K562 (cell line): ENCODE data around the gene PRPF8. TPM values are rescaled to one million over a fixed set of nuclear protein-coding genes. Genes with fewer than 3 reads are reported as not detected.

Experiments used
- ATAC-seq: fragments of 200-7000 bp; cut with Tn5 transposase; 3 replicates; pipeline ENCODE4 v1.9.1; 2020; ENCODE audit warnings: moderate library complexity
- BruUV-seq: library from RNA; stranded (reverse); fragments of 400-500 nt; replicated peaks from 2 replicates; lab custom pipeline; 2021; lab: Mats Ljungman, UMichigan
- CTCF ChIA-PET: fragments of 300-600 bp; formaldehyde crosslinking; extraction: SDS; loops from one replicate; lab custom pipeline; 2021; ENCODE audit warnings: low intra/inter-chr PET ratio; lab: Yijun Ruan, JAX
- POLR2A ChIA-PET: fragments of 300-600, 350-650 bp; sonication (Branson Sonifier 250); formaldehyde crosslinking; extraction: SDS; loops from one replicate; lab custom pipeline; 2021; ENCODE audit warnings: antibody characterized with exemption, inconsistent platforms; lab: Yijun Ruan, JAX
- DNase-seq, 4 experiments: peaks; one replicate each; pipeline versions ENCODE4 v3.0.0 to v3.0.0-alpha.2; 2011 to 2018; ENCODE audit warnings: low spot score in 3 of 4, mixed read lengths in 3 of 4; ENCODE audit errors: extremely low read depth in 1 of 4
- FAIRE-seq: peaks from 2 replicates; lab custom pipeline; 2011; peaks lifted over from hg19 to GRCh38; lab: Jason Lieb, UNC
- H2AFZ ChIP-seq: 2 replicates; pipeline ENCODE4 v1.6.0; 2011; ENCODE audit warnings: low read depth, low read length, control low read depth, inconsistent platforms
- H3K27ac ChIP-seq: fragments of 200-600 bp; 3 replicates; pipeline ENCODE4 v1.8.0; 2011; ENCODE audit warnings: low read depth, mild to moderate bottlenecking, control low read depth, inconsistent platforms, low read length, moderate library complexity, mixed read lengths; ENCODE audit errors: extremely low read depth
- H3K27me3 ChIP-seq, 2 experiments: fragments of 300-600 bp in 1 of 2; 2 replicates in 1 of 2; 3 replicates in 1 of 2; pipeline versions ENCODE4 v1.6.0 to v1.8.0; 2011; ENCODE audit warnings: inconsistent platforms in 2 of 2, low read length in 2 of 2, mild to moderate bottlenecking in 1 of 2, mixed read lengths in 1 of 2, moderate library complexity in 1 of 2; ENCODE audit not compliant: control insufficient read depth in 2 of 2, insufficient read depth in 2 of 2
- H3K36me3 ChIP-seq: fragments of 300-600 bp; 3 replicates; pipeline ENCODE4 v1.8.0; 2011; ENCODE audit warnings: mild to moderate bottlenecking, low read length, inconsistent platforms; ENCODE audit not compliant: control insufficient read depth, insufficient read depth
- H3K4me1 ChIP-seq, 2 experiments: fragments of 200-600 bp in 1 of 2; replicated peaks in 1 of 2; 2 replicates in 1 of 2; 3 replicates in 1 of 2; pipeline versions ENCODE4 v1.5.1 to v1.8.0; 2011; ENCODE audit warnings: inconsistent platforms in 2 of 2, low read length in 2 of 2, mild to moderate bottlenecking in 1 of 2, mixed read lengths in 1 of 2, moderate library complexity in 1 of 2; ENCODE audit not compliant: control insufficient read depth in 2 of 2, insufficient read depth in 2 of 2
- H3K4me2 ChIP-seq: 2 replicates; pipeline ENCODE4 v1.6.1; 2011; ENCODE audit warnings: low read length, control low read depth, inconsistent platforms, mixed read lengths; ENCODE audit not compliant: insufficient read depth
- H3K4me3 ChIP-seq: fragments of 200-600 bp; sonication (generic), shearing (Covaris generic); 2 replicates; pipeline ENCODE4 v1.5.1; 2016; ENCODE audit warnings: control low read depth, inconsistent platforms
- H3K79me2 ChIP-seq: fragments of 200-600 bp; 3 replicates; pipeline ENCODE4 v1.8.0; 2011; ENCODE audit warnings: low read length, inconsistent platforms; ENCODE audit not compliant: control insufficient read depth, insufficient read depth
- H3K9ac ChIP-seq, 2 experiments: 2 replicates each; pipeline versions ENCODE4 v1.6.0 to v1.6.1; 2011; ENCODE audit warnings: low read depth in 2 of 2, low read length in 2 of 2, control low read depth in 1 of 2, inconsistent platforms in 1 of 2, mild to moderate bottlenecking in 1 of 2, mixed read lengths in 1 of 2; ENCODE audit not compliant: insufficient read depth in 1 of 2
- H3K9me1 ChIP-seq: one replicate; pipeline ENCODE4 v1.6.0; 2011; ENCODE audit warnings: inconsistent platforms, mild to moderate bottlenecking, low read length, moderate library complexity; ENCODE audit not compliant: control insufficient read depth, insufficient read depth
- H3K9me3 ChIP-seq: replicated peaks from 2 replicates; pipeline ENCODE4 v1.5.1; 2011; ENCODE audit warnings: low read depth, low read length, inconsistent platforms; ENCODE audit not compliant: control insufficient read depth, insufficient read depth
- H4K20me1 ChIP-seq: replicated peaks from 2 replicates; pipeline ENCODE4 v1.6.1; 2011; ENCODE audit warnings: low read length, inconsistent platforms, mixed read lengths; ENCODE audit not compliant: control insufficient read depth, insufficient read depth
- BMI1 ChIP-seq: fragments of 150-350 bp; IDR thresholded peaks from 2 replicates; pipeline ENCODE4 v1.6.1; 2014; ENCODE audit warnings: low read length
- BRCA1 ChIP-seq, 2 experiments: fragments of 450-650 bp in 1 of 2; sonication (generic) in 1 of 2; formaldehyde crosslinking in 1 of 2; IDR thresholded peaks; 2 replicates each; pipeline versions ENCODE4 v1.5.0 to v1.6.1; 2017 to 2020; ENCODE audit warnings: mild to moderate bottlenecking in 1 of 2, missing genetic modification reagents in 1 of 2
- GATA2 ChIP-seq: sonication (generic); formaldehyde crosslinking; IDR thresholded peaks from 2 replicates; pipeline ENCODE4 v1.4.0; 2020; ENCODE audit warnings: mild to moderate bottlenecking, missing genetic modification reagents
- MTF1 ChIP-seq: fragments of 250-450 bp; sonication (Bioruptor Pico); IDR thresholded peaks from 2 replicates; pipeline ENCODE4 v1.9.0; 2021; ENCODE audit warnings: moderate library complexity, mild to moderate bottlenecking, inconsistent platforms, borderline replicate concordance
- SMARCB1 ChIP-seq: IDR thresholded peaks from 2 replicates; pipeline ENCODE4 v1.6.1; 2011; ENCODE audit warnings: improper control_type of control experiment, low read depth; ENCODE audit not compliant: insufficient read length
- ZNF766 ChIP-seq: fragments of 200-800 bp; sonication (Bioruptor generic); conservative IDR thresholded peaks from 2 replicates; pipeline ENCODE4 v1.6.1; 2016; ENCODE audit warnings: missing genetic modification characterization, missing compliant biosample characterization
- WGBS: fragments of 100-300 bp; shearing (Covaris generic); methylation state at CpG from one replicate; pipeline ENCODE4 v1.1.6; 2016; ENCODE audit warnings: low coverage, mixed read lengths; ENCODE audit not compliant: insufficient coverage; ENCODE audit errors: missing lambda C conversion rate; 5-methylcytosine and 5-hydroxymethylcytosine counted together
- in situ Hi-C: fragments of 300-500 bp; cut with MboI; formaldehyde crosslinking; loops from 4 replicates; pipeline ENCODE4 v1.15.0; 2018; ENCODE audit warnings: inconsistent platforms, mixed read lengths
- intact Hi-C: fragments of 100-400 bp; cut with micrococcal nuclease; formaldehyde crosslinking; loops from 2 replicates; pipeline ENCODE4 v1.14.2; 2022
- polyA plus RNA-seq, 8 experiments: library from polyadenylated mRNA; depleted of rRNA in 4 of 8; stranded (reverse) in 5 of 8; unstranded in 3 of 8; fragments of >200 nt; fragmentation: Nextera tagmentation in 2 of 8; fragmentation: Illumina TruSeq in 1 of 8; extraction: Ambion mirVana in 2 of 8; extraction: Trizol in 1 of 8; gene quantifications; 2 replicates each; pipeline versions ENCODE4 v1.2.1 to v1.2.3, GENCODE V29; 2011 to 2014; ENCODE audit warnings: inconsistent platforms in 1 of 8, missing spikeins in 1 of 8
- total RNA-seq, 7 experiments: library from RNA; depleted of rRNA in 6 of 7; stranded (reverse); fragments of >200 nt in 6 of 7; fragmentation: Illumina TruSeq in 2 of 7; extraction: Trizol in 2 of 7; gene quantifications; 2 replicates each; pipeline versions ENCODE4 v1.2.1 to v1.2.3, GENCODE V29; 2011 to 2021; ENCODE audit warnings: low replicate concordance in 1 of 7
- TF ChIP-seq, protein P1 (sequence below), 3 experiments: fragments of 200-800 bp in 1 of 3; fragments of 250-450 bp in 1 of 3; fragments of 450-650 bp in 1 of 3; sonication (Bioruptor Pico) in 1 of 3; sonication (Bioruptor generic) in 1 of 3; formaldehyde crosslinking in 1 of 3; IDR thresholded peaks; 2 replicates each; pipeline versions ENCODE4 v1.6.1 to v1.8.0; 2016 to 2022; ENCODE audit warnings: mild to moderate bottlenecking in 2 of 3, missing genetic modification characterization in 2 of 3, missing compliant biosample characterization in 1 of 3, moderate library complexity in 1 of 3

The PRPF8 gene
- total and polyA plus RNA-seq, 9 of the 15 experiments (the other 6 are each of a cell fraction or from before 2014, with no cell fraction given): 64.3 to 294 (median 85.9) TPM

DNA sequence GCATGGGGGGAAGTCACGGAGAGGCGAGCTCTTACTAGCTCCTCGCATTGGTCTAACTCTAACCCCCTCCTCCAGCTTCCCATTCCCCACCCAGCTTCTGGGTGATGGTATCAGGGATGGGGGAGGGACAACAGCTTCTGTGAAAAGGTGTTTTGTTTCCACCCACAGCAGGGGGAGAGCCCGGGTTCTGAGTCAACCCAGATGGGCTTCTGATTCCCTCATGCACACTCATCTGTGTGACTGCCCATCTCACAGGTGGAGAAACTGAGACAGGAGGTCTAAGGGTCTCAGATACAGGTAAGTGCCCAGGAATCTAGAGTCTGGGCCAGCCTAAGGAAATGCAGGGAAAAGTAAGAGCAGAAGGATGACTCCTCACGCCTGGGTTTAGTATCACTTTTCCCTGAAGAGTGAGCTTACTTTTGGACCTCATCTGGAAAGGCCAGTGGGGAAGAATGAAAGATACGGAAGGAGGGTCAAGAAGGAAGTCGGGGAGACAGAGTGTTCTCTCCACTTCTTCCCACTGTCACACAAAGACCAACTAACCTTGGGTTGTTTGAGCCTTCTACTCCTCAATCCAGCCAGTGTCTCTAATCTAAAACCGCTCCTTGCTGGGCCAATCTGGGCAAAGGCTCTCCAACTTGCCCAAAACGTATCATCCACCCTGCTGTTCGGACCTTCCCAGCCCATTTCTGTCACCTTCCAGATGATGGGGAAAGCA is 28.7 kb upstream of the PRPF8 start (continued):
- TF ChIP-seq BRCA1 (IDR thresholded peaks at IDR 0.05) (no peak), BRCA1 (CRISPR knock-in tag; IDR thresholded peaks at IDR 0.05) (no peak), BMI1 (no peak), SMARCB1 (no peak), MTF1 (CRISPR knock-in tag) (no peak), ZNF766 (CRISPR knock-in tag) (no peak)
- TF ChIP-seq, all 486 proteins: peak for 19

GRCh38 chr17:1712271-1712670 is 27.6 kb upstream of the PRPF8 start:
- ATAC-seq: no peak
- Histone ChIP-seq H4K20me1 (0 out of 2 replicates have a peak, but pooled peaks cover 3% of the 10 kb centered on the region), H3K79me2 (peaks cover 44% of the 10 kb centered on the region), H3K27ac (peak overlapping the region; percentile 88; the same call in 1 of the 3 replicates), H2AFZ (no peak overlapping the region), H3K9me3 (no peaks in the 10 kb centered on the region), H3K9me1 (no peaks in the 10 kb centered on the region), H3K27me3 (no peaks in the 10 kb centered on the region), H3K36me3 (peaks cover 25% of the 10 kb centered on the region; the same call in 2 of the 3 replicates), H3K4me3 (no peak overlapping the region), H3K4me2 (peak overlapping the region; percentile 89; the same call in 1 of the 2 replicates), H3K4me1 (peaks cover 31 to 64% of the 10 kb centered on the region in 2 experiments), H3K9ac (peak overlapping the region in 1 of 2 experiments; percentile 3; a peak in 1 of 4 replicates)
- no peak for FAIRE-seq
- intact Hi-C loops: no loop called here
- no peak for DNase-seq
- ChIA-PET CTCF (no interaction called here), POLR2A (interaction anchor here (0.6 to 1.5 kb wide), 4 partner anchors 12 to 275 kb away, joined by 3 to 7 read pairs (median 3); no protein-coding TSS in a partner anchor)
- no TSS peak for BruUV-seq
- no peak for TF ChIP-seq GATA2 (CRISPR knock-in tag)
- TF ChIP-seq, protein P1, sequence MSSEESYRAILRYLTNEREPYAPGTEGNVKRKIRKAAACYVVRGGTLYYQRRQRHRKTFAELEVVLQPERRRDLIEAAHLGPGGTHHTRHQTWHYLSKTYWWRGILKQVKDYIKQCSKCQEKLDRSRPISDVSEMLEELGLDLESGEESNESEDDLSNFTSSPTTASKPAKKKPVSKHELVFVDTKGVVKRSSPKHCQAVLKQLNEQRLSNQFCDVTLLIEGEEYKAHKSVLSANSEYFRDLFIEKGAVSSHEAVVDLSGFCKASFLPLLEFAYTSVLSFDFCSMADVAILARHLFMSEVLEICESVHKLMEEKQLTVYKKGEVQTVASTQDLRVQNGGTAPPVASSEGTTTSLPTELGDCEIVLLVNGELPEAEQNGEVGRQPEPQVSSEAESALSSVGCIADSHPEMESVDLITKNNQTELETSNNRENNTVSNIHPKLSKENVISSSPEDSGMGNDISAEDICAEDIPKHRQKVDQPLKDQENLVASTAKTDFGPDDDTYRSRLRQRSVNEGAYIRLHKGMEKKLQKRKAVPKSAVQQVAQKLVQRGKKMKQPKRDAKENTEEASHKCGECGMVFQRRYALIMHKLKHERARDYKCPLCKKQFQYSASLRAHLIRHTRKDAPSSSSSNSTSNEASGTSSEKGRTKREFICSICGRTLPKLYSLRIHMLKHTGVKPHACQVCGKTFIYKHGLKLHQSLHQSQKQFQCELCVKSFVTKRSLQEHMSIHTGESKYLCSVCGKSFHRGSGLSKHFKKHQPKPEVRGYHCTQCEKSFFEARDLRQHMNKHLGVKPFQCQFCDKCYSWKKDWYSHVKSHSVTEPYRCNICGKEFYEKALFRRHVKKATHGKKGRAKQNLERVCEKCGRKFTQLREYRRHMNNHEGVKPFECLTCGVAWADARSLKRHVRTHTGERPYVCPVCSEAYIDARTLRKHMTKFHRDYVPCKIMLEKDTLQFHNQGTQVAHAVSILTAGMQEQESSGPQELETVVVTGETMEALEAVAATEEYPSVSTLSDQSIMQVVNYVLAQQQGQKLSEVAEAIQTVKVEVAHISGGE (CRISPR knock-in tag; IDR thresholded peaks at IDR 0.05): 0 out of 6 replicates have a peak, but pooled peaks of 1 of the 3 experiments have one; percentile 23
- in situ Hi-C loops: loop anchor here (5.0 to 10.0 kb wide), 2 partner anchors 40 to 323 kb away; partner anchors contain the start of gene DPH1
- WGBS: 98% methylated on average over 5 of the region's 8 CpGs
